H1 (cell line): ENCODE measurements around the gene PCGF3. TPM values are rescaled to one million over a fixed set of nuclear protein-coding genes. Genes with fewer than 3 reads are reported as not detected.

Source experiments
- CHD7 ChIP-seq: fragments of 300-600 bp; sonication (generic); IDR thresholded peaks from 2 replicates; pipeline ENCODE4 v1.7.1; 2012; ENCODE audit warnings: low read length, moderate library complexity, mild to moderate bottlenecking, inconsistent platforms; ENCODE audit not compliant: insufficient replicate concordance
- NRF1 ChIP-seq: IDR thresholded peaks from 2 replicates; pipeline ENCODE4 v1.6.1; 2011; ENCODE audit warnings: mild to moderate bottlenecking, low read depth, low read length, improper control_type of control experiment
- POLR2A ChIP-seq, 2 experiments: IDR thresholded peaks; 1 replicate in 1 of 2; 2 replicates in 1 of 2; pipeline ENCODE4 v1.6.1; 2011; ENCODE audit warnings: low read depth in 2 of 2, low read length in 2 of 2, mild to moderate bottlenecking in 2 of 2; ENCODE audit errors: control extremely low read depth in 1 of 2
- POLR2AphosphoS5 ChIP-seq: IDR thresholded peaks from 2 replicates; pipeline ENCODE4 v1.6.1; 2011; ENCODE audit warnings: low read depth, low read length
- SRF ChIP-seq: IDR thresholded peaks from 2 replicates; pipeline ENCODE4 v1.6.1; 2011; ENCODE audit warnings: mild to moderate bottlenecking, low read depth, low read length, moderate library complexity
- polyA plus RNA-seq, 7 experiments: library from polyadenylated mRNA; depleted of rRNA in 3 of 7; stranded (reverse) in 5 of 7; unstranded in 2 of 7; fragments of >200 nt in 5 of 7; fragments of 200-250 nt in 2 of 7; gene quantifications; 1 replicate in 5 of 7; 2 replicates in 1 of 7; 4 replicates in 1 of 7; pipeline versions ENCODE4 v1.2.1 to v1.2.3, GENCODE V29; 2011 to 2013; ENCODE audit warnings: missing spikeins in 2 of 7, mixed read lengths in 2 of 7
- total RNA-seq: library from RNA; stranded (reverse); fragmentation: NEBNext Ultra II Directional; extraction: Animal tissue kit (Norgen Biotek cat#: 25700); gene quantifications from 2 replicates; pipeline ENCODE4 v1.2.1, GENCODE V29; 2021

The PCGF3 gene
- total and polyA plus RNA-seq, 2 of the 8 experiments (the other 6 are each of a cell fraction or from before 2014, with no cell fraction given), result 52.7 to 52.9 TPM

- TF ChIP-seq CHD7 (no peak), NRF1 (no peak), POLR2A (IDR thresholded peaks at IDR 0.05; ENCODE audit: control extremely low read depth in 1 of 2, low read depth in 2 of 2, low read length in 2 of 2) (peak in 1 of 2 experiments; percentile 59; a peak in 2 of 3 replicates), POLR2AphosphoS5 (peak; percentile 62; the same call in 1 of the 2 replicates), SRF (no peak)
- TF ChIP-seq, all 59 proteins: peak for 2
These were observed 73.9 kb downstream of the PCGF3 start (continued) for GRCh38 chr4:779555-779954.
